Measurements from ENCODE around the gene STK10. TPM values are rescaled to one million over a fixed set of nuclear protein-coding genes. Genes with fewer than 3 reads are reported as not detected.

The STK10 gene
- total and polyA plus RNA-seq, 9 of the 15 experiments (the other 6 are each of a cell fraction or from before 2014, with no cell fraction given) = 0.30 to 6.7 (median 2.4) TPM

- Histone ChIP-seq H4K20me1 (replicated peaks; ENCODE audit: control insufficient read depth, insufficient read depth, low read length) (peaks cover 18% of the 10 kb centered on the region), H3K9me3 (replicated peaks; ENCODE audit: control insufficient read depth, insufficient read depth, low read depth, low read length) (no peaks in the 10 kb centered on the region), H3K4me1 (replicated peaks in 1 of 2; ENCODE audit: control insufficient read depth in 2 of 2, insufficient read depth in 2 of 2, low read length in 2 of 2) (peaks cover 12 to 20% of the 10 kb centered on the region in 2 experiments), H3K9ac (ENCODE audit: insufficient read depth in 1 of 2, low read depth in 2 of 2, low read length in 2 of 2) (no peak overlapping the region), H3K27ac (ENCODE audit: extremely low read depth, low read depth, low read length) (no peak overlapping the region), H3K9me1 (ENCODE audit: control insufficient read depth, insufficient read depth, low read length) (no peaks in the 10 kb centered on the region), H3K27me3 (ENCODE audit: control insufficient read depth in 2 of 2, insufficient read depth in 2 of 2, low read length in 2 of 2) (no peaks in the 10 kb centered on the region), H3K4me2 (ENCODE audit: insufficient read depth, low read length) (no peak overlapping the region), H2AFZ (ENCODE audit: low read depth, low read length) (no peak overlapping the region), H3K79me2 (ENCODE audit: control insufficient read depth, insufficient read depth, low read length) (peaks cover 89% of the 10 kb centered on the region), H3K4me3 (no peak overlapping the region), H3K36me3 (ENCODE audit: control insufficient read depth, insufficient read depth, low read length) (no peaks in the 10 kb centered on the region; the same call in 2 of the 3 replicates)
- ChIA-PET POLR2A (no interaction called here), CTCF (ENCODE audit: low intra/inter-chr PET ratio) (no interaction called here)
- WGBS (ENCODE audit: insufficient coverage, low coverage, missing lambda C conversion rate) = 43% methylated on average over 1 of the region's 2 CpGs
- intact Hi-C loops (cut with micrococcal nuclease) (no loop called here), in situ Hi-C loops (cut with MboI) (no loop called here)
- BruUV-seq (replicated peaks) = no TSS peak
- FAIRE-seq (peak; percentile 40), ATAC-seq (peak; percentile 13; the same call in 2 of the 3 replicates), DNase-seq (ENCODE audit: extremely low read depth in 1 of 4, low spot score in 3 of 4) (peak; percentile 34 to 50 (median 39))
- TF ChIP-seq THRAP3 (IDR thresholded peaks at IDR 0.05; ENCODE audit: borderline replicate concordance) (no peak), SREBF1 (IDR thresholded peaks at IDR 0.05; ENCODE audit: borderline replicate concordance, low read depth, low read length) (no peak), ZNF184 (CRISPR knock-in tag; IDR thresholded peaks at IDR 0.05) (no peak), ZNF232 (CRISPR knock-in tag; IDR thresholded peaks at IDR 0.05) (no peak), MBD2 (IDR thresholded peaks at IDR 0.05; ENCODE audit: borderline replicate concordance, low read depth) (no peak), SRSF9 (IDR thresholded peaks at IDR 0.05; ENCODE audit: borderline replicate concordance, low read depth, low read length) (no peak), NFYB (IDR thresholded peaks at IDR 0.05; ENCODE audit: extremely low read depth, insufficient read length) (no peak), RHOXF2B (CRISPR knock-in tag; conservative IDR thresholded peaks at IDR 0.05) (no peak), DIDO1 (tag; IDR thresholded peaks at IDR 0.05; ENCODE audit: low read depth) (no peak), HES1 (IDR thresholded peaks at IDR 0.05; ENCODE audit: low read depth) (no peak), CTCF (IDR thresholded peaks at IDR 0.05 in 2 of 3, conservative IDR thresholded peaks at IDR 0.05 in 1 of 3; ENCODE audit: insufficient read depth in 2 of 3, low read depth in 1 of 3, low read length in 3 of 3) (peak; percentile 44 to 60 (median 57); a peak in 5 of 6 replicates), ZKSCAN3 (CRISPR knock-in tag; IDR thresholded peaks at IDR 0.05) (no peak), TOE1 (IDR thresholded peaks at IDR 0.05; ENCODE audit: borderline replicate concordance) (no peak), TOE1 (CRISPR knock-in tag; IDR thresholded peaks at IDR 0.05; ENCODE audit: borderline replicate concordance, low read depth) (no peak), ZBTB5 (IDR thresholded peaks at IDR 0.05) (0 out of 2 replicates have a peak, but pooled peaks have one; percentile 28), MCM2 (IDR thresholded peaks at IDR 0.05; ENCODE audit: low read depth) (no peak), ZNF511 (CRISPR knock-in tag; IDR thresholded peaks at IDR 0.05) (no peak), ZBTB34 (CRISPR knock-in tag; IDR thresholded peaks at IDR 0.05) (no peak)
These were observed 185.7 kb downstream of the STK10 start for GRCh38 chr5:172002310-172002709.
